Measurements from ENCODE around the gene SLC30A7. TPM values are rescaled to one million over a fixed set of nuclear protein-coding genes. Genes with fewer than 3 reads are reported as not detected.

The SLC30A7 gene
- total and polyA plus RNA-seq, 2 of the 13 experiments (the other 11 are each of a cell fraction or from before 2014, with no cell fraction given), result 8.3 to 40.8 TPM

DNA sequence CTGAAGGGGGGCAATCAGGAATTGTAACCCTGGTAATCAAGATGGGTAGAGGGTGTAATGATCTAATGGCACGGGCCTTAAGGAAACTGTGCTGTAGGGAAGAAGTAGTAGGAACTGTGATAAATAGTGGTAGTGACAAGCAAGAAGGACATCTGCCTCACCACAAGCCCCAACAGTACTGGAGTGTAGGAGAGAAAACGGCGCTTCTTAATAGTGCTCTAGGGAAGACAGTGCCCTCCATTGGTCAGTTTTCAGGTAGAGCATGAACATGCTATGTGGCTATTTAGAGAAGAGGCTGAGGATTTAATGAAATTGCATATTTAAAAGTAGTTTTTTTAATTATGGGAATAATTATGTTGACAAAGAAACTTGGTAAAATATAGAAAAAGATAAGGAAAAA lies 32.2 kb downstream of the SLC30A7 start (continued):
- no peak for TF ChIP-seq ZBTB38 (CRISPR knock-in tag; IDR thresholded peaks at IDR 0.05)
- no peak for TF ChIP-seq RFXAP (CRISPR knock-in tag; IDR thresholded peaks at IDR 0.05; ENCODE audit: borderline replicate concordance)
- TF ChIP-seq FUBP1 (CRISPR knock-in tag; IDR thresholded peaks at IDR 0.05; ENCODE audit: borderline replicate concordance), result no peak
- no peak for TF ChIP-seq FOXA1 (IDR thresholded peaks at IDR 0.05)
- TF ChIP-seq FOXA1 (CRISPR knock-in tag; IDR thresholded peaks at IDR 0.05), result no peak
- TF ChIP-seq PLRG1 (conservative IDR thresholded peaks at IDR 0.05), result no peak
- no peak for TF ChIP-seq ZBTB42 (CRISPR knock-in tag; IDR thresholded peaks at IDR 0.05)
- no peak for TF ChIP-seq BCL3 (CRISPR knock-in tag; IDR thresholded peaks at IDR 0.05)
- no peak for TF ChIP-seq LCORL (IDR thresholded peaks at IDR 0.05)
- no peak for TF ChIP-seq LCORL (CRISPR knock-in tag; IDR thresholded peaks at IDR 0.05)

DNA sequence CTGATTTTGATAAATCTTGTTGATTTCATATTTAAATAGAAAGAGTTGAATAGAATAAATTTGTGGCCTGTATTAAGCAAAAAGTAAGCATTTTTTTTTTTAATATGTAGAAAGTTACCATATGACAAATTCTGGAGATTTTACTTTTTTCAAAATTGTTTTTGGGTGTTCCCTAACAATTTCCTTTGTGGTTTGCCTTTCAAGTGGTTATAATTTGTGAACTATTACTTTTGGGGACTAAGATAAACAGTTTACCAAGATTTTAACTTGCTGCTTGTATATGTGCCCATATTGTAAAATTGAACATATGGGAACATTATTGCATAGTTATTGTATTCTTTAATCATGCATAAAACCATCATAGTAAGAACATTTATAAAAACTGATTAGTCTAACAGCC lies 34.6 kb downstream of the SLC30A7 start:
- Histone ChIP-seq H3K36me3 (replicated peaks in 1 of 2; ENCODE audit: control insufficient read depth in 1 of 2, insufficient read depth in 2 of 2, low read length in 2 of 2) (peaks cover 0 to 9% of the 10 kb centered on the region in 2 experiments; a peak in 3 of 5 replicates), H3K4me3 (replicated peaks in 1 of 3; ENCODE audit: insufficient read depth in 1 of 3, low read depth in 2 of 3, low read length in 3 of 3) (no peak overlapping the region), H3K27ac (ENCODE audit: extremely low read length, insufficient read depth, low read length) (no peak overlapping the region), H3K9me3 (ENCODE audit: low read length) (no peaks in the 10 kb centered on the region), H3K9ac (ENCODE audit: insufficient read depth, low read depth, low read length) (no peak overlapping the region), H3K27me3 (ENCODE audit: control insufficient read depth in 1 of 2, insufficient read depth in 2 of 2, low read length in 2 of 2) (no peaks in the 10 kb centered on the region), H4K20me1 (ENCODE audit: insufficient read depth, low read length) (no peaks in the 10 kb centered on the region), H2AFZ (ENCODE audit: low read length) (no peak overlapping the region), H3K79me2 (ENCODE audit: insufficient read depth, low read length) (no peaks in the 10 kb centered on the region), H3K4me2 (ENCODE audit: low read depth, low read length) (no peak overlapping the region), H3K4me1 (ENCODE audit: insufficient read depth, low read length) (no peaks in the 10 kb centered on the region)
- DNase-seq (ENCODE audit: low spot score), result no peak
- TF ChIP-seq, protein P1, sequence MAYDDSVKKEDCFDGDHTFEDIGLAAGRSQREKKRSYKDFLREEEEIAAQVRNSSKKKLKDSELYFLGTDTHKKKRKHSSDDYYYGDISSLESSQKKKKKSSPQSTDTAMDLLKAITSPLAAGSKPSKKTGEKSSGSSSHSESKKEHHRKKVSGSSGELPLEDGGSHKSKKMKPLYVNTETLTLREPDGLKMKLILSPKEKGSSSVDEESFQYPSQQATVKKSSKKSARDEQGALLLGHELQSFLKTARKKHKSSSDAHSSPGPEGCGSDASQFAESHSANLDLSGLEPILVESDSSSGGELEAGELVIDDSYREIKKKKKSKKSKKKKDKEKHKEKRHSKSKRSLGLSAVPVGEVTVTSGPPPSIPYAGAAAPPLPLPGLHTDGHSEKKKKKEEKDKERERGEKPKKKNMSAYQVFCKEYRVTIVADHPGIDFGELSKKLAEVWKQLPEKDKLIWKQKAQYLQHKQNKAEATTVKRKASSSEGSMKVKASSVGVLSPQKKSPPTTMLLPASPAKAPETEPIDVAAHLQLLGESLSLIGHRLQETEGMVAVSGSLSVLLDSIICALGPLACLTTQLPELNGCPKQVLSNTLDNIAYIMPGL (CRISPR knock-in tag; IDR thresholded peaks at IDR 0.05; ENCODE audit: borderline replicate concordance in 1 of 2, low read depth in 1 of 2), result no peak
- no peak for TF ChIP-seq ZFP36 (IDR thresholded peaks at IDR 0.05; ENCODE audit: borderline replicate concordance, low read depth, low read length, partially characterized antibody)
- no peak for TF ChIP-seq HNRNPL (IDR thresholded peaks at IDR 0.05; ENCODE audit: low read depth, low read length)
- no peak for TF ChIP-seq ZNF17 (CRISPR knock-in tag; IDR thresholded peaks at IDR 0.05)
- no peak for TF ChIP-seq ZSCAN29 (CRISPR knock-in tag; conservative IDR thresholded peaks at IDR 0.05)
- no peak for TF ChIP-seq TEAD3 (CRISPR knock-in tag; optimal IDR thresholded peaks at IDR 0.05; ENCODE audit: borderline replicate concordance)
- no peak for TF ChIP-seq ARHGAP35 (CRISPR knock-in tag; IDR thresholded peaks at IDR 0.05; ENCODE audit: borderline replicate concordance)
- intact Hi-C loops (cut with micrococcal nuclease; ENCODE audit: unreplicated experiment) (no loop called here), in situ Hi-C loops (cut with HindIII; ENCODE audit: extremely low pct_ligation_motif_present, low pct_unique_long_range_greater_than_20kb) (no loop called here)
- ChIA-PET POLR2A (no interaction called here), CTCF (ENCODE audit: low intra/inter-chr PET ratio, low total read pairs) (no interaction called here)
- FAIRE-seq, result no peak
- no TSS peak for BruUV-seq (replicated peaks)
- no peak for ATAC-seq
